ENCODE measurements around the gene RYR2. TPM values are rescaled to one million over a fixed set of nuclear protein-coding genes. Genes with fewer than 3 reads are reported as not detected.
A peak's percentile ranks its signal among the peaks of the same experiment; 100 is the strongest.

The RYR2 gene
- total and polyA plus RNA-seq, 2 of the 8 experiments (the other 6 are each of a cell fraction or from before 2014, with no cell fraction given) = 1.3 to 4.4 TPM

DNA sequence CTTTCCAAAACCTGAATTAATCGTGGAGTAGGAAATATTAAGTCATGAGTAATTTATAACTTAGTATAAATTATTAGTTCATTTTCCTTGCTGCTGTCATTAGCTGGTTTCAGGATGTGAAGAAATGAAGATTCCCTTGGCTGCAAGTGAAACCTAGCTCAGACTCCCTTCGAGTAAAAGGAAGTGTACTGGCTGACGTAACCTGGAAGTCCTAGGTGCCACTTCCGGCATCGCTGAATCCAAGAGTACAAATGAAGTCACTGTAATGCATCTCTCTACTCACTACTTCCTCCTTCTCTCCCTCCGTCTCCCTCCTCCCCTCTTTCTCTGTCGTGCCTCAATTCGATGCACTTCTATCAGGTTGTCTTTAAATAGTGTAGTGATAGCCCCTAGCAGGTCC lies 820.0 kb downstream of the RYR2 start:
- Histone ChIP-seq H3K36me3 (ENCODE audit: control insufficient read depth in 2 of 4, insufficient read depth in 4 of 4, low read length in 3 of 4) (no peaks in the 10 kb centered on the region), H3K23me2 (ENCODE audit: low read depth, low read length) (no peaks in the 10 kb centered on the region), H3K9me3 (ENCODE audit: insufficient read depth in 2 of 2, low read depth in 1 of 2, low read length in 1 of 2) (no peaks in the 10 kb centered on the region), H3K18ac (ENCODE audit: extremely low read depth, low read length) (no peak overlapping the region), H4K20me1 (replicated peaks in 1 of 2; ENCODE audit: control insufficient read depth in 1 of 2, insufficient read depth in 2 of 2, low read length in 2 of 2) (no peaks in the 10 kb centered on the region), H2BK15ac (ENCODE audit: low read length) (no peak overlapping the region), H3K14ac (ENCODE audit: insufficient read length) (no peak overlapping the region), H3K27ac (ENCODE audit: low read depth, low read length) (no peak overlapping the region), H3K4me2 (ENCODE audit: insufficient read depth in 1 of 2, low read depth in 2 of 2, low read length in 2 of 2) (no peak overlapping the region), H3K23ac (ENCODE audit: insufficient read length) (no peak overlapping the region), H3K79me2 (ENCODE audit: control insufficient read depth in 1 of 2, insufficient read depth in 2 of 2, low read length in 2 of 2) (no peaks in the 10 kb centered on the region), H4K8ac (ENCODE audit: extremely low read depth, insufficient read depth, low read length) (no peak overlapping the region), H4K91ac (replicated peaks; ENCODE audit: insufficient read length, low read length) (no peak overlapping the region), H3K4ac (replicated peaks; ENCODE audit: insufficient read length, low read depth, low read length) (no peak overlapping the region), H3K56ac (replicated peaks; ENCODE audit: insufficient read length, low read depth, low read length) (no peak overlapping the region), H3K4me3 (ENCODE audit: extremely low read depth in 1 of 4, insufficient read depth in 2 of 4, low read depth in 3 of 4, low read length in 4 of 4) (no peak overlapping the region), H2BK120ac (replicated peaks; ENCODE audit: low read depth, low read length) (no peak overlapping the region), H2BK20ac (ENCODE audit: low read length) (peak overlapping the region; percentile 10; the same call in 1 of the 2 replicates), H4K5ac (ENCODE audit: insufficient read length, low read depth, low read length) (no peak overlapping the region), H3K4me1 (replicated peaks in 1 of 4; ENCODE audit: control insufficient read depth in 3 of 4, insufficient read depth in 4 of 4, low read length in 3 of 4) (peaks cover 0 to 9% (median 6%) of the 10 kb centered on the region in 4 experiments; a peak in 5 of 7 replicates), H2AK5ac (ENCODE audit: low read depth, low read length) (no peak overlapping the region), H3K9ac (replicated peaks in 1 of 4; ENCODE audit: extremely low read depth in 1 of 4, low read depth in 3 of 4, low read length in 3 of 4) (no peak overlapping the region), H2BK5ac (ENCODE audit: low read depth, low read length) (no peak overlapping the region), H2AFZ (ENCODE audit: low read length) (no peak overlapping the region), H3K79me1 (ENCODE audit: low read depth, low read length) (no peaks in the 10 kb centered on the region), H3K27me3 (replicated peaks in 1 of 4; ENCODE audit: control insufficient read depth in 3 of 4, extremely low read depth in 1 of 4, insufficient read depth in 3 of 4, low read length in 3 of 4) (peaks cover 4 to 10% (median 8%) of the 10 kb centered on the region in 4 experiments), H2BK12ac (ENCODE audit: low read depth, low read length) (no peak overlapping the region)
- 89% methylated on average over 8 of the region's 8 CpGs; no CpG with 5 or more reads in 1 of the 2 experiments for WGBS, 2 experiments (ENCODE audit: extremely low coverage in 1 of 2, insufficient coverage in 1 of 2, insufficient read length in 1 of 2, insufficient replicate concordance in 2 of 2, low coverage in 1 of 2, low lambda C conversion rate in 2 of 2, missing lambda C conversion rate in 1 of 2)
- TF ChIP-seq, protein P1, sequence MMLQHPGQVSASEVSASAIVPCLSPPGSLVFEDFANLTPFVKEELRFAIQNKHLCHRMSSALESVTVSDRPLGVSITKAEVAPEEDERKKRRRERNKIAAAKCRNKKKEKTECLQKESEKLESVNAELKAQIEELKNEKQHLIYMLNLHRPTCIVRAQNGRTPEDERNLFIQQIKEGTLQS (IDR thresholded peaks at IDR 0.05; ENCODE audit: insufficient read depth, low read depth, low read length) = no peak
- TF ChIP-seq FOSL1 (IDR thresholded peaks at IDR 0.05; ENCODE audit: insufficient read depth, low read depth, low read length) (no peak), HDAC6 (IDR thresholded peaks at IDR 0.05; ENCODE audit: low read depth, low read length) (no peak), CBX8 (IDR thresholded peaks at IDR 0.05; ENCODE audit: borderline replicate concordance, low read depth, low read length) (no peak), TBP (IDR thresholded peaks at IDR 0.05; ENCODE audit: low read depth, low read length) (no peak), JUN (IDR thresholded peaks at IDR 0.05; ENCODE audit: low read depth, low read length) (no peak)
- ChIA-PET POLR2A (ENCODE audit: partially characterized antibody) (no interaction called here), CTCF (ENCODE audit: partially characterized antibody) (interaction anchor here (0.9 to 6.1 kb wide), 4 partner anchors 9 to 1091 kb away, joined by 3 to 90 read pairs (median 50); no protein-coding TSS in a partner anchor)
- no peak for FAIRE-seq
- no peak for DNase-seq (ENCODE audit: low read depth in 1 of 2, low spot score in 2 of 2)
